Transverse colon (tissue), 4 donors: ENCODE results near the gene CD101. TPM values are rescaled to one million over a fixed set of nuclear protein-coding genes. Genes with fewer than 3 reads are reported as not detected.

Experiments used
- DNase-seq: peaks from one replicate; pipeline ENCODE4 v3.0.0-alpha.2; 2019
- H3K27ac ChIP-seq, 4 donors: fragments of 200-600 bp; sonication (generic); 2 replicates each; pipeline ENCODE4 v1.5.1; 2016 to 2018; ENCODE audit warnings: inconsistent platforms in 4 of 4
- H3K27me3 ChIP-seq: fragments of 200-600 bp; sonication (generic); 2 replicates; pipeline ENCODE4 v1.5.1; 2017; ENCODE audit warnings: inconsistent platforms
- H3K36me3 ChIP-seq, 4 donors: fragments of 200-600 bp; sonication (generic); 2 replicates each; pipeline ENCODE4 v1.5.1; 2017 to 2019; ENCODE audit warnings: inconsistent platforms in 4 of 4
- H3K4me1 ChIP-seq, 4 donors: fragments of 200-600 bp; sonication (generic); 2 replicates each; pipeline ENCODE4 v1.5.1; 2017 to 2020; ENCODE audit warnings: inconsistent platforms in 4 of 4
- H3K4me3 ChIP-seq, 4 donors: fragments of 200-600 bp; sonication (generic); 1 replicate in 1 of 4; 2 replicates in 3 of 4; pipeline versions ENCODE4 v1.5.1 to v1.6.1; 2017 to 2019; ENCODE audit warnings: inconsistent platforms in 4 of 4
- H3K9me3 ChIP-seq, 2 donors: fragments of 200-600 bp; sonication (generic); 2 replicates each; pipeline ENCODE4 v1.5.1; 2017 to 2019; ENCODE audit warnings: inconsistent platforms in 2 of 2
- EP300 ChIP-seq: sonication (generic); formaldehyde crosslinking; IDR thresholded peaks from one replicate; pipeline ENCODE4 v1.6.1; 2017; ENCODE audit warnings: antibody characterized with exemption, low read depth
- POLR2A ChIP-seq: fragments of 450-650 bp; IDR thresholded peaks from one replicate; pipeline ENCODE4 v1.6.1; 2016; ENCODE audit warnings: antibody characterized with exemption, mild to moderate bottlenecking, moderate library complexity
- POLR2AphosphoS5 ChIP-seq, 3 donors: sonication (generic); formaldehyde crosslinking; IDR thresholded peaks; one replicate each; pipeline ENCODE4 v1.6.1; 2016; ENCODE audit warnings: antibody characterized with exemption in 3 of 3
- WGBS, 2 donors: methylation state at CpG; one replicate each; pipeline ENCODE4 v1.1.5; 2018; ENCODE audit warnings: low coverage in 1 of 2; 5-methylcytosine and 5-hydroxymethylcytosine counted together
- in situ Hi-C, 4 donors: fragments of 200-750 bp; cut with MboI; loops; one replicate each; pipeline versions ENCODE4 v1.15.0 to v1.15.1; 2017; ENCODE audit warnings: low sequenced_read_pairs in 3 of 4, low pct_ligation_motif_present in 1 of 4, low pct_unique_long_range_greater_than_20kb in 1 of 4
- intact Hi-C: fragments of 100-400 bp; cut with DNase I; formaldehyde crosslinking; loops from one replicate; pipeline ENCODE4 v1.15.1; 2023; ENCODE audit warnings: low total_unique reads
- total RNA-seq, 4 donors: library from RNA; depleted of rRNA; stranded (reverse); fragments of >200 nt; gene quantifications; one replicate each; pipeline ENCODE4 v1.1.0, GENCODE V29; 2016
- TF ChIP-seq, protein P1 (sequence below), 5 experiments: fragments of 200-600 bp in 3 of 5; fragments of 450-650 bp in 2 of 5; sonication (generic) in 3 of 5; IDR thresholded peaks; 1 replicate in 2 of 5; 2 replicates in 3 of 5; pipeline ENCODE4 v1.5.1; 2016 to 2017; ENCODE audit warnings: antibody characterized with exemption in 5 of 5, inconsistent platforms in 3 of 5, mild to moderate bottlenecking in 2 of 5, moderate library complexity in 1 of 5

The CD101 gene
- total RNA-seq, 4 donors from 2014 or later, result 0.40 to 24.3 (median 4.0) TPM

DNA sequence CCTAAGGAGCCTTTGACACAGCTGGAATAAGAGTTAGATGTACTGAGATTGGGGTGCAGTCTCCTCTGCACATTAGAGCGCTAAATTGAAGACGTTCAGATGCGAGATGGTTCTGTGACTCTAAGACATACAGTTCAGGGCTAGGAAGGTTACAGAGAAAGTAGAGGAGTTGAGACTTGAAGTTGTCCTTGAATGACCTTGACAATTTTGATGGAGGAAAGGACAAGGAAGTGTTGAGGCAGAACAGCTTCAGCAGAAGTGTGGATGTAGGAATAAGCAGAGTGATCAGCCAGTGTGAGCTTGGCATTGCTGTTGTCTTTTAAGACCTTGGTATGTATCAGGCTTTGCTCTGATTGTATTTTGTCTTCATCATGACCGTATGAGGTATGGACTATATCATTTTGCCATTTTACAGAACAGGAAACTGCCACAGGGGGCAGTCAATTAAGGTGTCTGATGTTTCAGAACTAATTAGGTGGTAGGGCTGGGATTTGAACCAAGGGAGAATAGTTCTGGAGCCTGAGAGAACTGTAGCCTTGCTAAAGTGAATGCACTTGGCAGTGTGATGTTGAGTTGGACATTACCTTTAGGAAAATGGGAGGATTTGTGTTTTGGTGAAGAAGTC is 67.8 kb downstream of the CD101 start:
- in situ Hi-C loops, result loop anchor here in 3 of 4 donors (10.0 to 25.0 kb wide), 3 partner anchors 55 to 482 kb away; partner anchors contain the start of gene TRIM45 (in 2 of the 3)

DNA sequence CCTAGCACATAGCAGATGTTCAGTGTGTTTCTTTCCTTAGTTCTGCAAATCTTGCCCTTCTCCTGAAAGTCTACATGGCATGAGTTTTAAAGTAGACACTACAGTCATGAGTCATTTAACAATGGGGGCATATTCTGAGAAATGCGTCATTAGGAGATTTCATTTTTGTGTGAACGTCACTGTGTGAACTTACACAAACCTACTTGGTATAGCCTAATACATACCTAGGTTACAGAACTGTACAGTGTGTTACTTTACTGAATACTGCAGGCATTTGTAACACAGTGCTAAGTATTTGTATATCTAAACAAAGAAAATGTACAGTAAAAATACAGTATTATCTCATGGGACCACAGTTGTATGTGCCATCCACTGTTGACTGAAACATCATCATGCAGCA is 68.6 kb downstream of the CD101 start:
- Histone ChIP-seq H3K4me3 (no peak overlapping the region), H3K9me3 (no peaks in the 10 kb centered on the region), H3K36me3 (peaks cover 0 to 6% (median 2%) of the 10 kb centered on the region in 4 donors), H3K27ac (no peak overlapping the region), H3K4me1 (peaks cover 0 to 4% (median 0%) of the 10 kb centered on the region in 4 donors), H3K27me3 (no peaks in the 10 kb centered on the region)
- intact Hi-C loops, result no loop called here
- in situ Hi-C loops, result loop anchor here in 1 of 4 donors (10.0 to 25.0 kb wide), 2 partner anchors 215 to 483 kb away; no protein-coding TSS in a partner anchor
- DNase-seq, result no peak
- TF ChIP-seq POLR2A (no peak), POLR2AphosphoS5 (IDR thresholded peaks at IDR 0.05) (no peak), EP300 (no peak)
- TF ChIP-seq, protein P1, sequence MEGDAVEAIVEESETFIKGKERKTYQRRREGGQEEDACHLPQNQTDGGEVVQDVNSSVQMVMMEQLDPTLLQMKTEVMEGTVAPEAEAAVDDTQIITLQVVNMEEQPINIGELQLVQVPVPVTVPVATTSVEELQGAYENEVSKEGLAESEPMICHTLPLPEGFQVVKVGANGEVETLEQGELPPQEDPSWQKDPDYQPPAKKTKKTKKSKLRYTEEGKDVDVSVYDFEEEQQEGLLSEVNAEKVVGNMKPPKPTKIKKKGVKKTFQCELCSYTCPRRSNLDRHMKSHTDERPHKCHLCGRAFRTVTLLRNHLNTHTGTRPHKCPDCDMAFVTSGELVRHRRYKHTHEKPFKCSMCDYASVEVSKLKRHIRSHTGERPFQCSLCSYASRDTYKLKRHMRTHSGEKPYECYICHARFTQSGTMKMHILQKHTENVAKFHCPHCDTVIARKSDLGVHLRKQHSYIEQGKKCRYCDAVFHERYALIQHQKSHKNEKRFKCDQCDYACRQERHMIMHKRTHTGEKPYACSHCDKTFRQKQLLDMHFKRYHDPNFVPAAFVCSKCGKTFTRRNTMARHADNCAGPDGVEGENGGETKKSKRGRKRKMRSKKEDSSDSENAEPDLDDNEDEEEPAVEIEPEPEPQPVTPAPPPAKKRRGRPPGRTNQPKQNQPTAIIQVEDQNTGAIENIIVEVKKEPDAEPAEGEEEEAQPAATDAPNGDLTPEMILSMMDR (IDR thresholded peaks at IDR 0.05), result no peak
- 74 to 94% methylated on average over 2 of the region's 2 CpGs for WGBS, 2 donors

More for the DNA sequence above, 67.8 kb downstream of the CD101 start:
- Histone ChIP-seq H3K9me3 (no peaks in the 10 kb centered on the region), H3K4me3 (no peak overlapping the region), H3K27ac (no peak overlapping the region), H3K27me3 (no peaks in the 10 kb centered on the region), H3K4me1 (peaks cover 0 to 4% (median 0%) of the 10 kb centered on the region in 4 donors), H3K36me3 (no peaks in the 10 kb centered on the region)
- DNase-seq, result no peak
- no peak for TF ChIP-seq POLR2AphosphoS5 (IDR thresholded peaks at IDR 0.05)
- TF ChIP-seq, protein P1 (IDR thresholded peaks at IDR 0.05), result no peak
- no peak for TF ChIP-seq POLR2A
- no peak for TF ChIP-seq EP300
- intact Hi-C loops, result loop anchor here (5.0 kb wide), 1 partner anchor 58 kb away; no protein-coding TSS in a partner anchor
- 94 to 97% methylated on average over 4 of the region's 4 CpGs for WGBS, 2 donors

DNA sequence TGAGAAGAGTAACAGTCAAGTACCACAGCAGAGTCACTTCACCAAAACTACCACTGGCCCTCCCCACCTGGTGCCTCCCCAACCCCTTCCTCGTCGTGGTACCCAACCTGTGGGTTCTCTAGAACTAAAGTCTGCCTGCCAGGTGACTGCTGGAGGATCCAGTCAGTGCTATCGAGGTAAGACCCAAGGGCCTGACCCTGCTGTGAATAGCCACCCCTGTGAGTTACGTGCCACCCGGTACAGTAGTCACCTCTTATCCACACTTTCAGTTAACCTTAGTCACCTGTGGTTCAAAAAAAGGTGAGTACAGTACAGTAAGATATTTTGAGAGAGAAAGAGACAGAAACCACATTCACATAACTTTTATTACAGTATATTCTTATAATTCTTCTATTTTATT is 75.1 kb downstream of the CD101 start:
- no peak for TF ChIP-seq EP300
- no peak for TF ChIP-seq POLR2A
- Histone ChIP-seq H3K27ac (no peak overlapping the region), H3K9me3 (no peaks in the 10 kb centered on the region), H3K27me3 (no peaks in the 10 kb centered on the region), H3K4me3 (no peak overlapping the region), H3K36me3 (peaks cover 0 to 54% (median 16%) of the 10 kb centered on the region in 4 donors), H3K4me1 (no peaks in the 10 kb centered on the region)
- 97 to 100% methylated on average over 2 to 5 of the region's 5 CpGs for WGBS, 2 donors
- DNase-seq, result no peak
- in situ Hi-C loops, result loop anchor here in 1 of 4 donors (10.0 kb wide), 1 partner anchor 208 kb away; no protein-coding TSS in a partner anchor
- intact Hi-C loops, result no loop called here

DNA sequence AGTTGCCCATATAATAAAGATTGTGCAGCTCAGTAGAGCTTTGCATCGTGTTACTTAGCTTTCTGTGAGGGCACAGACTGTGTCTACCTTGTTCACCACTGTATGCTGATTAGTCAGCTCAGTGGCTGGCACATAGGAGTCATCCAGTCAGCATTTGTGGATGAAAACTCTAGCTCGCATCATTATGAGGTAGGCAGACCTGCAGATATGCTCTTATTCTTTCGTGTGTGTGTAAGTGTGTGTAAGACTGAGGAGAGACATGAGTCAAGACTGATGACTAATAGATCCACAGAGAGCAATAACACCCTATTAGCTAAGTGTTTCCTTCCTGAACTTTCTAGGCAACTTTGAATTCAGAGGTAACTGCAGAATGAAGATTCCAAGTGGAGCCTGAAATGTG is 75.7 kb downstream of the CD101 start:
- intact Hi-C loops, result no loop called here
- TF ChIP-seq, protein P1 (IDR thresholded peaks at IDR 0.05), result no peak
- TF ChIP-seq POLR2AphosphoS5 (IDR thresholded peaks at IDR 0.05) (no peak), EP300 (no peak), POLR2A (no peak)
- Histone ChIP-seq H3K27me3 (no peaks in the 10 kb centered on the region), H3K4me3 (no peak overlapping the region), H3K36me3 (peaks cover 0 to 60% (median 16%) of the 10 kb centered on the region in 4 donors), H3K4me1 (no peaks in the 10 kb centered on the region), H3K27ac (no peak overlapping the region), H3K9me3 (no peaks in the 10 kb centered on the region)
- no peak for DNase-seq
- in situ Hi-C loops, result loop anchor here in 1 of 4 donors (10.0 kb wide), 1 partner anchor 208 kb away; no protein-coding TSS in a partner anchor
- 44 to 48% methylated on average over 3 of the region's 3 CpGs for WGBS, 2 donors
